Measurements from ENCODE around the gene ZNF185. TPM values are rescaled to one million over a fixed set of nuclear protein-coding genes. Genes with fewer than 3 reads are reported as not detected.

Gene ZNF185
- total and polyA plus RNA-seq, 2 of the 8 experiments (the other 6 are each of a cell fraction or from before 2014, with no cell fraction given), result 15.6 to 20.1 TPM

DNA sequence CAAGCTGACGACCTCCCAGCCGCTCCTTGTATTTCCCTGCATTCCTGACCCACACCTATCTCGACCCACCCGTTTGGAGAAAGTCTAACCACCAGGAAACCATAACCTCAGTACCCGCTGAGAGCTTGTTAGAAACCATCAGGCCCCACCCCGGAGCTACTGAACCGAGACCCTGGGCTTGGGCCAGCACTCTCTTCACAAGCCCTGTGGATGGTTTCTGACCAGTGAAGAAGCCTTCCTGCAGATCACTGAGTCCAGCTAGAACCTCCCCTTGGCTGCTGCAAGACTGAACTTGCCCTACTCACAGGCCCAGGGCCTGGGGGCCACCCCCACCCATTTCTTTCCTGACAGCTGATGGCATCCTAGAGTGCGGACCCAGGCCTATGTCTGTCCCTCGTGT lies 26.6 kb upstream of the ZNF185 start:
- ChIA-PET CTCF (ENCODE audit: partially characterized antibody) (interaction anchor here (0.6 to 2.2 kb wide), 12 partner anchors 7 to 230 kb away, joined by 3 to 8 read pairs (median 6); no protein-coding TSS in a partner anchor), POLR2A (ENCODE audit: partially characterized antibody) (no interaction called here)
- H2BK15ac ChIP-seq (ENCODE audit: low read length), result no peak overlapping the region
- no peak overlapping the region for H3K18ac ChIP-seq (ENCODE audit: extremely low read depth, low read length)
- peaks cover 0 to 4% of the 10 kb centered on the region in 2 experiments for H4K20me1 ChIP-seq (replicated peaks in 1 of 2; ENCODE audit: control insufficient read depth in 1 of 2, insufficient read depth in 2 of 2, low read length in 2 of 2)
- no peak for DNase-seq (ENCODE audit: low read depth in 1 of 2, low spot score in 2 of 2)
- WGBS, 2 experiments (ENCODE audit: extremely low coverage in 1 of 2, insufficient coverage in 1 of 2, insufficient read length in 1 of 2, insufficient replicate concordance in 2 of 2, low coverage in 1 of 2, low lambda C conversion rate in 2 of 2, missing lambda C conversion rate in 1 of 2), result 84% methylated on average over 7 of the region's 9 CpGs; no CpG with 5 or more reads in 1 of the 2 experiments
- no peak overlapping the region for H3K4me2 ChIP-seq (ENCODE audit: insufficient read depth in 1 of 2, low read depth in 2 of 2, low read length in 2 of 2)
- H3K23me2 ChIP-seq (ENCODE audit: low read depth, low read length), result peaks cover 3% of the 10 kb centered on the region; the same call in 1 of the 2 replicates
- no peak overlapping the region for H4K5ac ChIP-seq (ENCODE audit: insufficient read length, low read depth, low read length)
- H3K4ac ChIP-seq (replicated peaks; ENCODE audit: insufficient read length, low read depth, low read length), result no peak overlapping the region
- H3K36me3 ChIP-seq (ENCODE audit: control insufficient read depth in 2 of 4, insufficient read depth in 4 of 4, low read length in 3 of 4), result peaks cover 0 to 27% (median 7%) of the 10 kb centered on the region in 4 experiments; a peak in 4 of 8 replicates
- no peak overlapping the region for H3K27ac ChIP-seq (ENCODE audit: low read depth, low read length)
- no peaks in the 10 kb centered on the region for H3K79me2 ChIP-seq (ENCODE audit: control insufficient read depth in 1 of 2, insufficient read depth in 2 of 2, low read length in 2 of 2)
- H2AK5ac ChIP-seq (ENCODE audit: low read depth, low read length), result no peak overlapping the region
- no peak overlapping the region for H3K56ac ChIP-seq (replicated peaks; ENCODE audit: insufficient read length, low read depth, low read length)
- no peak for TF ChIP-seq SP4 (IDR thresholded peaks at IDR 0.05; ENCODE audit: low read length)
- no peak for TF ChIP-seq BACH1 (IDR thresholded peaks at IDR 0.05; ENCODE audit: low read length)
- 0 out of 2 replicates have a peak, but pooled peaks have one; percentile 4 for TF ChIP-seq POLR2AphosphoS5 (IDR thresholded peaks at IDR 0.05; ENCODE audit: low read depth, low read length)
- TF ChIP-seq KDM1A (IDR thresholded peaks at IDR 0.05; ENCODE audit: borderline replicate concordance, low read length), result no peak
- no peak overlapping the region for H2BK5ac ChIP-seq (ENCODE audit: low read depth, low read length)
- H2BK12ac ChIP-seq (ENCODE audit: low read depth, low read length), result no peak overlapping the region
- no peak overlapping the region for H2BK120ac ChIP-seq (replicated peaks; ENCODE audit: low read depth, low read length)
- no peak overlapping the region for H3K4me3 ChIP-seq (ENCODE audit: extremely low read depth in 1 of 4, insufficient read depth in 2 of 4, low read depth in 3 of 4, low read length in 4 of 4)
- H3K23ac ChIP-seq (ENCODE audit: insufficient read length), result no peak overlapping the region
- H2AFZ ChIP-seq (ENCODE audit: low read length), result no peak overlapping the region
- H3K27me3 ChIP-seq (replicated peaks in 1 of 4; ENCODE audit: control insufficient read depth in 3 of 4, extremely low read depth in 1 of 4, insufficient read depth in 3 of 4, low read length in 3 of 4), result no peaks in the 10 kb centered on the region
- no peak overlapping the region for H4K8ac ChIP-seq (ENCODE audit: extremely low read depth, insufficient read depth, low read length)
- no peaks in the 10 kb centered on the region; a peak in 1 of 4 replicates for H3K9me3 ChIP-seq (ENCODE audit: insufficient read depth in 2 of 2, low read depth in 1 of 2, low read length in 1 of 2)
- H4K91ac ChIP-seq (replicated peaks; ENCODE audit: insufficient read length, low read length), result no peak overlapping the region
- H3K14ac ChIP-seq (ENCODE audit: insufficient read length), result no peak overlapping the region
- H3K9ac ChIP-seq (replicated peaks in 1 of 4; ENCODE audit: extremely low read depth in 1 of 4, low read depth in 3 of 4, low read length in 3 of 4), result no peak overlapping the region
- H3K79me1 ChIP-seq (ENCODE audit: low read depth, low read length), result no peaks in the 10 kb centered on the region
- FAIRE-seq, result no peak
- no peaks in the 10 kb centered on the region for H3K4me1 ChIP-seq (replicated peaks in 1 of 4; ENCODE audit: control insufficient read depth in 3 of 4, insufficient read depth in 4 of 4, low read length in 3 of 4)
- no peak overlapping the region for H2BK20ac ChIP-seq (ENCODE audit: low read length)

Data from H1 (cell line).